ENCODE data around the gene CXADR.

DNA sequence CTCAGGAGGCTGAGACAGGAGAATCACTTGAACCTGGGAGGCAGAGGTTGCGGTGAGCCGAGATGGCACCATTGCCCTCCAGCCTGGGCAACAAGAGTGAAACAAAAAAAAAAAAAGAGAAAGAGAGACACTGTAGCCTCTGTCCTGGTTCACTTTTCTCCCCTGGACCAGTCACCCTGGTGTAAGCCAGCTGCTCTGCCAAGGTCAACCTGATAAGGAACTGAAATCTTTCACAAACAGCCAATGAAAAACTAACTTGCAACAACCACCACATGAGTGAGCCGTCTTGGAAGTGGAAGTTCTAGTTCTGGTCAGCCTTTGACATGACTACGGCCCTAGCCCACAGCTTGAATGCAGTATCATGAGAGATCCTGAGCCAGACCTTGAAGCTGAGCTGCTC, 36.8 kb upstream of the CXADR start:
- TF ChIP-seq POLR2A (IDR thresholded peaks at IDR 0.05), result no peak
- TF ChIP-seq, protein P1, sequence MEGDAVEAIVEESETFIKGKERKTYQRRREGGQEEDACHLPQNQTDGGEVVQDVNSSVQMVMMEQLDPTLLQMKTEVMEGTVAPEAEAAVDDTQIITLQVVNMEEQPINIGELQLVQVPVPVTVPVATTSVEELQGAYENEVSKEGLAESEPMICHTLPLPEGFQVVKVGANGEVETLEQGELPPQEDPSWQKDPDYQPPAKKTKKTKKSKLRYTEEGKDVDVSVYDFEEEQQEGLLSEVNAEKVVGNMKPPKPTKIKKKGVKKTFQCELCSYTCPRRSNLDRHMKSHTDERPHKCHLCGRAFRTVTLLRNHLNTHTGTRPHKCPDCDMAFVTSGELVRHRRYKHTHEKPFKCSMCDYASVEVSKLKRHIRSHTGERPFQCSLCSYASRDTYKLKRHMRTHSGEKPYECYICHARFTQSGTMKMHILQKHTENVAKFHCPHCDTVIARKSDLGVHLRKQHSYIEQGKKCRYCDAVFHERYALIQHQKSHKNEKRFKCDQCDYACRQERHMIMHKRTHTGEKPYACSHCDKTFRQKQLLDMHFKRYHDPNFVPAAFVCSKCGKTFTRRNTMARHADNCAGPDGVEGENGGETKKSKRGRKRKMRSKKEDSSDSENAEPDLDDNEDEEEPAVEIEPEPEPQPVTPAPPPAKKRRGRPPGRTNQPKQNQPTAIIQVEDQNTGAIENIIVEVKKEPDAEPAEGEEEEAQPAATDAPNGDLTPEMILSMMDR (IDR thresholded peaks at IDR 0.05), result no peak
